Measurements from ENCODE around the gene ALK. TPM values are rescaled to one million over a fixed set of nuclear protein-coding genes. Genes with fewer than 3 reads are reported as not detected.

The ALK gene
- total and polyA plus RNA-seq, 2 experiments from 2014 or later, result 0.35 TPM; not detected in 1

DNA sequence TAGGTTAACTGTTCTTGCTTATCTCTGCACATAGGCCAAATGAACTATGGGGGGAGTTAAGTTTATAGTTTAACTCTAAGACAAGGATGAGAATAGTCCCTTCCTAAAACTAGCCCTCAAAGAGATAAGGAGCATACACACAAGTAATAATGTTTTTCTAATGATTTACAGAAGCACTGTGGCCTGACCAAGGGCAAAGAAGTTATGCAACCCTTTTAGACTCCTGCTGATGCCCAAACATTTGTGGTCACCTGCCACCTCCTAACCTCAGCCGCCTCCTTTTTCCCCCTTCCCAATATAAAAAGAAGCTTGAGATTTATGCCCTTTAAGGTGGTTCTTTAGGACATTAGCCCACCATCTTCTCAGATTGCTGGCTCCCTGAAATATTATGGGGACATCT, 357.7 kb downstream of the ALK start:
- H3K79me2 ChIP-seq (replicated peaks; ENCODE audit: insufficient read depth), result no peaks in the 10 kb centered on the region
- Mint-ChIP-seq H3K27me3 (ENCODE audit: insufficient read depth, low read depth, poor library complexity) (peaks cover 4% of the 10 kb centered on the region), H3K36me3 (ENCODE audit: low read depth) (no peaks in the 10 kb centered on the region), H3K4me3 (no peak overlapping the region), H3K27ac (no peak overlapping the region), H3K4me1 (no peaks in the 10 kb centered on the region), H3K9me3 (no peaks in the 10 kb centered on the region; the same call in 2 of the 3 replicates)
- H3K4me2 ChIP-seq, result no peak overlapping the region
- H4K20me1 ChIP-seq (replicated peaks; ENCODE audit: insufficient read depth), result no peaks in the 10 kb centered on the region
- DNase-seq (ENCODE audit: low spot score) (no peak), ATAC-seq (no peak)
- H3K4me3 ChIP-seq, result no peak overlapping the region
- H3K36me3 ChIP-seq (ENCODE audit: insufficient read depth), result no peaks in the 10 kb centered on the region
- no peak overlapping the region for H3K27ac ChIP-seq (ENCODE audit: low read depth)
- no peaks in the 10 kb centered on the region for H3F3A ChIP-seq (replicated peaks; ENCODE audit: low read depth)
- H3K27me3 ChIP-seq (ENCODE audit: insufficient read depth), result no peaks in the 10 kb centered on the region
- no peaks in the 10 kb centered on the region for H3K4me1 ChIP-seq (ENCODE audit: insufficient read depth)
- H3K9me2 ChIP-seq (ENCODE audit: insufficient read depth), result no peaks in the 10 kb centered on the region; the same call in 1 of the 2 replicates
- no peak overlapping the region for H2AFZ ChIP-seq
- no peak for TF ChIP-seq ZNF331 (CRISPR knock-in tag; IDR thresholded peaks at IDR 0.05; ENCODE audit: low read depth)
- TF ChIP-seq CREB1 (CRISPR knock-in tag; IDR thresholded peaks at IDR 0.05; ENCODE audit: low read depth), result no peak
- TF ChIP-seq, protein P1, sequence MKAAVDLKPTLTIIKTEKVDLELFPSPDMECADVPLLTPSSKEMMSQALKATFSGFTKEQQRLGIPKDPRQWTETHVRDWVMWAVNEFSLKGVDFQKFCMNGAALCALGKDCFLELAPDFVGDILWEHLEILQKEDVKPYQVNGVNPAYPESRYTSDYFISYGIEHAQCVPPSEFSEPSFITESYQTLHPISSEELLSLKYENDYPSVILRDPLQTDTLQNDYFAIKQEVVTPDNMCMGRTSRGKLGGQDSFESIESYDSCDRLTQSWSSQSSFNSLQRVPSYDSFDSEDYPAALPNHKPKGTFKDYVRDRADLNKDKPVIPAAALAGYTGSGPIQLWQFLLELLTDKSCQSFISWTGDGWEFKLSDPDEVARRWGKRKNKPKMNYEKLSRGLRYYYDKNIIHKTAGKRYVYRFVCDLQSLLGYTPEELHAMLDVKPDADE (IDR thresholded peaks at IDR 0.05), result no peak
- TF ChIP-seq JUNB (IDR thresholded peaks at IDR 0.05; ENCODE audit: unreplicated experiment), result no peak
- TF ChIP-seq, protein P2, sequence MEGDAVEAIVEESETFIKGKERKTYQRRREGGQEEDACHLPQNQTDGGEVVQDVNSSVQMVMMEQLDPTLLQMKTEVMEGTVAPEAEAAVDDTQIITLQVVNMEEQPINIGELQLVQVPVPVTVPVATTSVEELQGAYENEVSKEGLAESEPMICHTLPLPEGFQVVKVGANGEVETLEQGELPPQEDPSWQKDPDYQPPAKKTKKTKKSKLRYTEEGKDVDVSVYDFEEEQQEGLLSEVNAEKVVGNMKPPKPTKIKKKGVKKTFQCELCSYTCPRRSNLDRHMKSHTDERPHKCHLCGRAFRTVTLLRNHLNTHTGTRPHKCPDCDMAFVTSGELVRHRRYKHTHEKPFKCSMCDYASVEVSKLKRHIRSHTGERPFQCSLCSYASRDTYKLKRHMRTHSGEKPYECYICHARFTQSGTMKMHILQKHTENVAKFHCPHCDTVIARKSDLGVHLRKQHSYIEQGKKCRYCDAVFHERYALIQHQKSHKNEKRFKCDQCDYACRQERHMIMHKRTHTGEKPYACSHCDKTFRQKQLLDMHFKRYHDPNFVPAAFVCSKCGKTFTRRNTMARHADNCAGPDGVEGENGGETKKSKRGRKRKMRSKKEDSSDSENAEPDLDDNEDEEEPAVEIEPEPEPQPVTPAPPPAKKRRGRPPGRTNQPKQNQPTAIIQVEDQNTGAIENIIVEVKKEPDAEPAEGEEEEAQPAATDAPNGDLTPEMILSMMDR (conservative IDR thresholded peaks at IDR 0.05; ENCODE audit: low read depth in 2 of 2), result no peak
- no peak for TF ChIP-seq STAT1 (IDR thresholded peaks at IDR 0.05; ENCODE audit: unreplicated experiment)
- no peak for TF ChIP-seq ZNF114 (CRISPR knock-in tag; IDR thresholded peaks at IDR 0.05)
- TF ChIP-seq NANOG (IDR thresholded peaks at IDR 0.05; ENCODE audit: borderline replicate concordance), result no peak
- TF ChIP-seq REST (IDR thresholded peaks at IDR 0.05; ENCODE audit: unreplicated experiment), result no peak
- no peak for TF ChIP-seq POLR2AphosphoS5 (IDR thresholded peaks at IDR 0.05; ENCODE audit: low read depth)

DNA sequence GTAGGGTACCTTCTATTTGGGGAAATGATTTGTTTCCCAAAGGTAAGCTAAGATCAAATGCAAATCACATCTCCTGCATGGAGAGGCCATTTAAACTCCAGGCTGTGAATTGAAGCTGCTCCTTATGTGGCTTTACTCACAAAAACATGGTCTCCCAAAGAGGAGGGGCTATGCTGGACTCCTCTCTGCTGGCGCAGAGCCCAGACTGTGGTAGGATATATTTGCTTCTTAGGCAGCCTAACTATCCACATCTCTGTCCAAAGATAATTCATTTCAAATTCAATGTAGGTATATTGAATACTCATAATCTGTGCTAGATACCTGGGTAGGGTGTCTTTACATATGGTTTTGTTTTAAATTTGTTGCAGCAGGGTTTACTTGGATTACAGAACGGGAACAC, 358.5 kb downstream of the ALK start:
- no peaks in the 10 kb centered on the region; the same call in 1 of the 2 replicates for H3K9me2 ChIP-seq (ENCODE audit: insufficient read depth)
- H3K27me3 ChIP-seq (ENCODE audit: insufficient read depth), result no peaks in the 10 kb centered on the region
- no peaks in the 10 kb centered on the region for H3F3A ChIP-seq (replicated peaks; ENCODE audit: low read depth)
- Mint-ChIP-seq H3K27me3 (ENCODE audit: insufficient read depth, low read depth, poor library complexity) (peaks cover 4% of the 10 kb centered on the region), H3K4me1 (no peaks in the 10 kb centered on the region), H3K4me3 (no peak overlapping the region), H3K36me3 (ENCODE audit: low read depth) (no peaks in the 10 kb centered on the region), H3K9me3 (no peaks in the 10 kb centered on the region; the same call in 2 of the 3 replicates), H3K27ac (no peak overlapping the region)
- ATAC-seq, result no peak
- H2AFZ ChIP-seq, result no peak overlapping the region
- no peaks in the 10 kb centered on the region for H3K4me1 ChIP-seq (ENCODE audit: insufficient read depth)
- no peak overlapping the region for H3K27ac ChIP-seq (ENCODE audit: low read depth)
- no peak overlapping the region for H3K4me2 ChIP-seq
- H3K4me3 ChIP-seq, result no peak overlapping the region
- DNase-seq (ENCODE audit: low spot score), result no peak
- no peaks in the 10 kb centered on the region for H4K20me1 ChIP-seq (replicated peaks; ENCODE audit: insufficient read depth)
- H3K36me3 ChIP-seq (ENCODE audit: insufficient read depth), result no peaks in the 10 kb centered on the region
- H3K79me2 ChIP-seq (replicated peaks; ENCODE audit: insufficient read depth), result no peaks in the 10 kb centered on the region
- TF ChIP-seq, protein P2 (conservative IDR thresholded peaks at IDR 0.05; ENCODE audit: low read depth in 2 of 2), result no peak
- TF ChIP-seq NANOG (IDR thresholded peaks at IDR 0.05; ENCODE audit: borderline replicate concordance) (no peak), ZNF331 (CRISPR knock-in tag; IDR thresholded peaks at IDR 0.05; ENCODE audit: low read depth) (no peak), STAT1 (IDR thresholded peaks at IDR 0.05; ENCODE audit: unreplicated experiment) (no peak), POLR2AphosphoS5 (IDR thresholded peaks at IDR 0.05; ENCODE audit: low read depth) (no peak)
- TF ChIP-seq, protein P1 (IDR thresholded peaks at IDR 0.05), result no peak
